HAP-1 (cell line): ENCODE data around the gene SLC16A10.

ENCODE experiments used
- DNase-seq, 2 experiments: peaks; one replicate each; pipeline ENCODE4 v3.0.0-alpha.2; 2016 to 2020; ENCODE audit warnings: low spot score in 2 of 2
- H3K27me3 ChIP-seq: fragments of 250-450 bp; sonication (Bioruptor Pico); 2 replicates; pipeline ENCODE4 v1.5.1; 2020; ENCODE audit warnings: low read depth, mild to moderate bottlenecking, moderate library complexity
- H3K36me3 ChIP-seq: fragments of 250-450 bp; sonication (Bioruptor Pico); replicated peaks from 2 replicates; pipeline ENCODE4 v1.5.1; 2020; ENCODE audit warnings: mild to moderate bottlenecking
- H3K4me1 ChIP-seq: fragments of 250-450 bp; sonication (Bioruptor Pico); 2 replicates; pipeline ENCODE4 v1.5.1; 2020; ENCODE audit warnings: mild to moderate bottlenecking
- H3K4me3 ChIP-seq: fragments of 250-450 bp; sonication (Bioruptor Pico); 2 replicates; pipeline ENCODE4 v1.5.1; 2020; ENCODE audit warnings: mild to moderate bottlenecking, moderate library complexity
- H3K9me3 ChIP-seq: fragments of 250-450 bp; sonication (Bioruptor Pico); 2 replicates; pipeline ENCODE4 v1.5.1; 2020; ENCODE audit warnings: mild to moderate bottlenecking, moderate library complexity
- in situ Hi-C: fragments of 300-500 bp; cut with MboI; formaldehyde crosslinking; loops from 3 replicates; pipeline ENCODE4 v1.14.3; 2020; ENCODE audit warnings: low sequenced_read_pairs, inconsistent platforms, mixed read lengths

The SLC16A10 gene

DNA sequence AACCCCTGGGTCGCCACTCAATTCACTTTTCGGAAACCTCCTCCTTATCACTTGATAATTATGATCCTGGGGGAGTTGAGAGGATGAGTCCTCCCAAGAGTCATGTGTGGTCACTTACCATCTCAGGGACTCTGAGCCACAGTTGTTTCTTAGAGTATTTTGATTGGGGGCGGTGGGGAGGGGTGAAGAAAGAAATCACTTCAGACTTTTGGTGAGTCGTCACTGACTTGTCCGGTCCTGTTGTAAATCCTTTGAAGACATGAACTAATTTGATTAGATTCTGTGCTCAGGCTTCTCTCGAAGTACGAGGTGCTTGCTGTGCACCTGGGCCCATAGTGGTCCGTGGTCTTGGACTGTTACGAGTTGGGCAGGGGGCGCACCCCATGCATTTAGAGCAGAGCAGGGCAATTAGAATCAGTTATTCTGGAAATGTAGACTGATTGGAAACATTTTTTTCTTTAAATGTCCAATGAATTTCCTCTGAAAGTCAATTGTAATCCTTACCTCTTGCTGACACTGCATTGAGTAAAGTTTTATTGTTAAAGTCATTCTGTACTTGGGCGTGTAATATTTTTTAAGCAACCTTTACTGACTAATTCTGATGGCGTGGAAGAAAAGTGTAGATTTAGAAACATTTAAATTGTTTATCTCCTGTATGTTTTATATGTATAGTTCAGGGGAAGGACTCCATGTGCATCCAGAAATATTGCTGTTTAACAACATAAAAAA, 173.4 kb downstream of the SLC16A10 start:
- Histone ChIP-seq H3K27me3 (no peaks in the 10 kb centered on the region), H3K9me3 (no peaks in the 10 kb centered on the region), H3K4me1 (peaks cover 17% of the 10 kb centered on the region), H3K36me3 (peaks cover 8% of the 10 kb centered on the region), H3K4me3 (peak overlapping the region; percentile 86)
- in situ Hi-C loops: no loop called here
- DNase-seq: no peak

- Histone ChIP-seq H3K4me1 (peaks cover 4% of the 10 kb centered on the region), H3K27me3 (no peaks in the 10 kb centered on the region), H3K4me3 (no peak overlapping the region), H3K9me3 (no peaks in the 10 kb centered on the region), H3K36me3 (peaks cover 39% of the 10 kb centered on the region)
- in situ Hi-C loops: no loop called here
- DNase-seq: no peak
Observed at GRCh38 chr6:111263837-111264236, 176.5 kb downstream of the SLC16A10 start.

DNA sequence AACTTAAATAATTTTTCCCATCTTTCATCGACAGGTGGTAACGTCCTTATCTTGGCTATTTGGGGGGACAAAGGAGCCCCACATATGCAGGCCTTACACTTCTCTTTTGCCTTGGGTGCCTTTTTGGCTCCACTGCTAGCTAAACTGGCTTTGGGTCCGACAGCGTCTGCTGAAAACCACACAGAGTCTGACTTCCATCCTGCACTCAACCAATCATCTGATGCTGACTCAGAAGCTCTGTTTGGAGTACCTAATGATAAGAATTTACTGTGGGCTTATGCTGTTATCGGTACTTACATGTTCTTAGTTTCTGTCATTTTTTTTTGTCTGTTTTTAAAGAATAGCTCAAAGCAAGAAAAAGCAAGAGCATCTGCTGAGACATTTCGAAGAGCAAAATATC, 178.5 kb downstream of the SLC16A10 start:
- DNase-seq: no peak
- peaks cover 3% of the 10 kb centered on the region for H3K4me1 ChIP-seq
- no peak overlapping the region for H3K4me3 ChIP-seq
- H3K36me3 ChIP-seq: peaks cover 51% of the 10 kb centered on the region
- H3K27me3 ChIP-seq: no peaks in the 10 kb centered on the region
- in situ Hi-C loops: no loop called here
- H3K9me3 ChIP-seq: no peaks in the 10 kb centered on the region

GRCh38 chr6:111266276-111266675, 179.0 kb downstream of the SLC16A10 start:
- no peaks in the 10 kb centered on the region for H3K27me3 ChIP-seq
- peaks cover 51% of the 10 kb centered on the region for H3K36me3 ChIP-seq
- in situ Hi-C loops: no loop called here
- no peak overlapping the region for H3K4me3 ChIP-seq
- H3K4me1 ChIP-seq: no peaks in the 10 kb centered on the region; the same call in 1 of the 2 replicates
- no peak for DNase-seq
- H3K9me3 ChIP-seq: no peaks in the 10 kb centered on the region

GRCh38 chr6:111267764-111268333, 180.5 kb downstream of the SLC16A10 start:
- no peaks in the 10 kb centered on the region for H3K9me3 ChIP-seq
- H3K27me3 ChIP-seq: no peaks in the 10 kb centered on the region
- H3K4me3 ChIP-seq: no peak overlapping the region
- no peak for DNase-seq
- peaks cover 51% of the 10 kb centered on the region for H3K36me3 ChIP-seq
- no peaks in the 10 kb centered on the region for H3K4me1 ChIP-seq
- in situ Hi-C loops: no loop called here

DNA sequence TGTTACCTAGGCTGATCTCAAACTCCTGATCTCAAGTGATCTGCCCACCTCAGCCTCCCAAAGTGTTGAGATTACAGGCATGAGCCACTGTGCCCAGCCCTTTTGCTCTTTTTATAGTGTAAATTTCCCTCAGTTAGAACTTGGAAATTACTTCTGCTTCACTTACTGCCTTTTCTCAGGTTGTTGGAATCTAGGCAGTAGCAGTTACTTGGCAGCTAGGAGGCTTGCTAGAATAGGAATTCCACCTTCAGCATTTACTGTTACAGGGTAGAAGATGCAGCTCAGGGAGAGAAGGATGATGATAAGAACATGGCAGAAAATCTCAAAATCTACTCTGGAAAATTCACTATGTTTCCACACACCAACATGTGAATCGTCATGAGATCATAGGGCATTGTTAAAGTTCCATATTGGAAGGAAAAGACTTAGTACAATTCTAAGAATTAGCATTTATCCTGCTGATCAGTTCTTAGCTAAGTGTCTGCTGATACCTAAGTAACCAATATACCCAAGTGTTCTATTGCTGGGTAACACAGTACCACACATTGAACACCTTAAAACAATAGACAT, 182.2 kb downstream of the SLC16A10 start:
- Histone ChIP-seq H3K27me3 (no peaks in the 10 kb centered on the region), H3K4me3 (no peak overlapping the region), H3K36me3 (peaks cover 59% of the 10 kb centered on the region), H3K9me3 (no peaks in the 10 kb centered on the region), H3K4me1 (no peaks in the 10 kb centered on the region)
- in situ Hi-C loops: no loop called here
- no peak for DNase-seq

- H3K36me3 ChIP-seq: peaks cover 63% of the 10 kb centered on the region
- no peak for DNase-seq
- H3K9me3 ChIP-seq: no peaks in the 10 kb centered on the region
- in situ Hi-C loops: no loop called here
- H3K4me1 ChIP-seq: no peaks in the 10 kb centered on the region
- H3K4me3 ChIP-seq: no peak overlapping the region
- no peaks in the 10 kb centered on the region for H3K27me3 ChIP-seq
Observed at GRCh38 chr6:111270121-111270520, 182.8 kb downstream of the SLC16A10 start.

- DNase-seq: no peak
- H3K36me3 ChIP-seq: peaks cover 64% of the 10 kb centered on the region
- H3K4me1 ChIP-seq: no peaks in the 10 kb centered on the region
- in situ Hi-C loops: no loop called here
- no peaks in the 10 kb centered on the region; the same call in 1 of the 2 replicates for H3K9me3 ChIP-seq
- H3K4me3 ChIP-seq: no peak overlapping the region
- no peaks in the 10 kb centered on the region for H3K27me3 ChIP-seq
Observed at GRCh38 chr6:111274593-111275217, 187.4 kb downstream of the SLC16A10 start.

DNA sequence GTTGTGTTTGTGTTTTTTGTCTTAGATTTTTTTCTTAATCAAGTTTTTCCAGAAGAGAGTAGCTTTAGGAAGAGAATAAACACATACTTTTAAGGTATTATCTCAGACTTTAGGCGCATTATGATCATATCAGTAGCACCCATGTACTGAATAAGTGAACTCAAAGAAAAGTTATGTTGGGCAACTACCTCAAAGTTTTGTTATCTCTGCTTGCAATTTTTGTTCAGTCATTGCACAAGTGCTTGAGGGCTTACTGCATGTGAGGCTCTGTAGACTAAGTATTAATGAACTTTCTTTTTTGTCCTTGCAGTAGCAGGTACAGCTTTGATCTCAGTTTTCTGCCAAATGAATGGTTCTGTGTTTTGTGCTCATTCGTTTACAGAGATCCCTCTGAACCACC, 189.0 kb downstream of the SLC16A10 start:
- no peaks in the 10 kb centered on the region for H3K4me1 ChIP-seq
- peaks cover under 1% of the 10 kb centered on the region for H3K9me3 ChIP-seq
- H3K36me3 ChIP-seq: peaks cover 74% of the 10 kb centered on the region
- in situ Hi-C loops: no loop called here
- H3K4me3 ChIP-seq: no peak overlapping the region
- H3K27me3 ChIP-seq: no peaks in the 10 kb centered on the region
- no peak for DNase-seq

GRCh38 chr6:111276736-111277135, 189.4 kb downstream of the SLC16A10 start:
- no peak for DNase-seq
- Histone ChIP-seq H3K4me1 (no peaks in the 10 kb centered on the region), H3K4me3 (no peak overlapping the region), H3K9me3 (peaks cover 3% of the 10 kb centered on the region), H3K27me3 (no peaks in the 10 kb centered on the region), H3K36me3 (peaks cover 74% of the 10 kb centered on the region)
- in situ Hi-C loops: no loop called here

- DNase-seq: no peak
- in situ Hi-C loops: no loop called here
- H3K36me3 ChIP-seq: peaks cover 80% of the 10 kb centered on the region
- H3K27me3 ChIP-seq: no peaks in the 10 kb centered on the region
- H3K9me3 ChIP-seq: peaks cover 10% of the 10 kb centered on the region
- H3K4me3 ChIP-seq: no peak overlapping the region
- H3K4me1 ChIP-seq: no peaks in the 10 kb centered on the region
Observed at GRCh38 chr6:111277819-111278218, 190.5 kb downstream of the SLC16A10 start.

DNA sequence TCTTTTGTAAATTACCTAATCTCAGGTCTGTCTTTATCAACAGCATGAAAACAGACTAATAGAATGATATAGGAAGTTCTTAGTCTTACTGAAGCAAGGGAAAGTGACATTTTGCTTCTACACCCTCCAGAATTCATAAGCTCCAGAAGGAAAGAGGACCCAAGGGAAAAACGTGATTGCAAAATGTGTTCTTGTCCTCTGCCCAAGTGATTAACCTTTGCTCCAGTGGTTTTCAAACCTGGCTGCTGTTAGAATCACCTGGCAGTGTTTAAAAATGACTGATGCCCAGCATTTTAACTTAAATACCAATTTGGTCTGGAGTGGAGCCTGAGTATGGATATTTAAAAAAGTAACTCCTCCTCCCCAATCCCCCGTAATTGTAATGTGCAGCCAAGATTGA, 191.4 kb downstream of the SLC16A10 start:
- peaks cover 77% of the 10 kb centered on the region for H3K36me3 ChIP-seq
- DNase-seq: no peak
- in situ Hi-C loops: no loop called here
- H3K27me3 ChIP-seq: no peaks in the 10 kb centered on the region
- H3K4me1 ChIP-seq: no peaks in the 10 kb centered on the region
- H3K9me3 ChIP-seq: peaks cover 15% of the 10 kb centered on the region
- no peak overlapping the region for H3K4me3 ChIP-seq

- Histone ChIP-seq H3K27me3 (no peaks in the 10 kb centered on the region), H3K4me3 (no peak overlapping the region), H3K36me3 (peaks cover 64% of the 10 kb centered on the region), H3K4me1 (no peaks in the 10 kb centered on the region; the same call in 1 of the 2 replicates), H3K9me3 (peaks cover 15% of the 10 kb centered on the region)
- in situ Hi-C loops: no loop called here
- DNase-seq: no peak
Observed at GRCh38 chr6:111280445-111280955, 193.2 kb downstream of the SLC16A10 start.
